ENCODE measurements around the gene MAGI1. TPM values are rescaled to one million over a fixed set of nuclear protein-coding genes. Genes with fewer than 3 reads are reported as not detected.

The MAGI1 gene
- polyA plus RNA-seq, 6 donors from 2014 or later, result 0.08 TPM; not detected in 5

- no peaks in the 10 kb centered on the region for H3K36me3 Mint-ChIP-seq
- H3K27ac Mint-ChIP-seq, result no peak overlapping the region
- no peak for ATAC-seq (ENCODE audit: low read depth in 2 of 2)
These were observed 695.0 kb downstream of the MAGI1 start for GRCh38 chr3:65343736-65344135.

GRCh38 chr3:65343026-65343425, 695.7 kb downstream of the MAGI1 start:
- no peak overlapping the region for H3K4me3 Mint-ChIP-seq

More at GRCh38 chr3:65343736-65344135, 695.0 kb downstream of the MAGI1 start:
- peaks cover 0 to 7% (median 0%) of the 10 kb centered on the region in 3 donors for H3K27me3 Mint-ChIP-seq
- no peaks in the 10 kb centered on the region for H3K4me1 Mint-ChIP-seq
- no peak overlapping the region for H3K4me3 Mint-ChIP-seq
- DNase-seq, result no peak
- peaks cover 0 to 10% (median 1%) of the 10 kb centered on the region in 7 donors for H3K9me3 Mint-ChIP-seq

GRCh38 chr3:65342084-65342683, 696.5 kb downstream of the MAGI1 start:
- DNase-seq (no peak), ATAC-seq (ENCODE audit: low read depth in 2 of 2) (no peak)
- Mint-ChIP-seq H3K27me3 (peaks cover 0 to 7% (median 0%) of the 10 kb centered on the region in 3 donors), H3K36me3 (no peaks in the 10 kb centered on the region), H3K9me3 (peaks cover 0 to 10% (median 1%) of the 10 kb centered on the region in 7 donors), H3K4me3 (no peak overlapping the region), H3K4me1 (no peaks in the 10 kb centered on the region), H3K27ac (peak overlapping the region in 1 of 6 donors; percentile 12)

More at GRCh38 chr3:65343026-65343425, 695.7 kb downstream of the MAGI1 start:
- no peaks in the 10 kb centered on the region for H3K36me3 Mint-ChIP-seq
- no peak for ATAC-seq (ENCODE audit: low read depth in 2 of 2)
- no peak overlapping the region for H3K27ac Mint-ChIP-seq
- H3K27me3 Mint-ChIP-seq, result peaks cover 0 to 7% (median 0%) of the 10 kb centered on the region in 3 donors
- no peak for DNase-seq
- H3K9me3 Mint-ChIP-seq, result peaks cover 0 to 10% (median 1%) of the 10 kb centered on the region in 7 donors
- H3K4me1 Mint-ChIP-seq, result no peaks in the 10 kb centered on the region

GRCh38 chr3:65339192-65339740, 699.5 kb downstream of the MAGI1 start:
- no peak for ATAC-seq (ENCODE audit: low read depth in 2 of 2)
- H3K9me3 Mint-ChIP-seq, result peaks cover 1 to 25% (median 6%) of the 10 kb centered on the region in 7 donors
- H3K4me3 Mint-ChIP-seq, result no peak overlapping the region
- no peaks in the 10 kb centered on the region for H3K4me1 Mint-ChIP-seq
- H3K36me3 Mint-ChIP-seq, result no peaks in the 10 kb centered on the region
- H3K27me3 Mint-ChIP-seq, result peaks cover 0 to 7% (median 0%) of the 10 kb centered on the region in 3 donors
- no peak overlapping the region for H3K27ac Mint-ChIP-seq
- DNase-seq, result no peak

GRCh38 chr3:65338571-65338970, 700.1 kb downstream of the MAGI1 start:
- Mint-ChIP-seq H3K27me3 (peaks cover 0 to 7% (median 0%) of the 10 kb centered on the region in 3 donors), H3K4me3 (no peak overlapping the region), H3K9me3 (peaks cover 1 to 25% (median 7%) of the 10 kb centered on the region in 7 donors), H3K4me1 (no peaks in the 10 kb centered on the region), H3K27ac (no peak overlapping the region), H3K36me3 (no peaks in the 10 kb centered on the region)
- no peak for DNase-seq
- no peak for ATAC-seq (ENCODE audit: low read depth in 2 of 2)

- Mint-ChIP-seq H3K27ac (no peak overlapping the region), H3K4me1 (no peaks in the 10 kb centered on the region)
These were observed 703.1 kb downstream of the MAGI1 start for GRCh38 chr3:65335587-65335986.

GRCh38 chr3:65334045-65334665, 704.6 kb downstream of the MAGI1 start:
- Mint-ChIP-seq H3K4me3 (no peak overlapping the region), H3K27ac (no peak overlapping the region), H3K36me3 (no peaks in the 10 kb centered on the region), H3K4me1 (no peaks in the 10 kb centered on the region), H3K27me3 (no peaks in the 10 kb centered on the region), H3K9me3 (peaks cover 1 to 19% (median 7%) of the 10 kb centered on the region in 7 donors)
- ATAC-seq (ENCODE audit: low read depth in 2 of 2), result no peak
- DNase-seq, result no peak

More at GRCh38 chr3:65335587-65335986, 703.1 kb downstream of the MAGI1 start:
- DNase-seq (no peak), ATAC-seq (ENCODE audit: low read depth in 2 of 2) (no peak)
- H3K27me3 Mint-ChIP-seq, result peaks cover 0 to 4% (median 0%) of the 10 kb centered on the region in 3 donors
- no peak overlapping the region for H3K4me3 Mint-ChIP-seq
- H3K36me3 Mint-ChIP-seq, result no peaks in the 10 kb centered on the region
- H3K9me3 Mint-ChIP-seq, result peaks cover 1 to 19% (median 7%) of the 10 kb centered on the region in 7 donors

- Mint-ChIP-seq H3K9me3 (peaks cover 1 to 22% (median 9%) of the 10 kb centered on the region in 7 donors), H3K36me3 (no peaks in the 10 kb centered on the region), H3K4me3 (no peak overlapping the region), H3K27ac (no peak overlapping the region), H3K27me3 (no peaks in the 10 kb centered on the region), H3K4me1 (no peaks in the 10 kb centered on the region)
- ATAC-seq (ENCODE audit: low read depth in 2 of 2) (no peak), DNase-seq (no peak)
These were observed 707.0 kb downstream of the MAGI1 start for GRCh38 chr3:65331730-65332129.

- peaks cover 0 to 16% (median 5%) of the 10 kb centered on the region in 7 donors for H3K9me3 Mint-ChIP-seq
- H3K4me1 Mint-ChIP-seq, result no peaks in the 10 kb centered on the region
- no peaks in the 10 kb centered on the region for H3K27me3 Mint-ChIP-seq
- H3K36me3 Mint-ChIP-seq, result no peaks in the 10 kb centered on the region
- DNase-seq (no peak), ATAC-seq (ENCODE audit: low read depth in 2 of 2) (no peak)
- no peak overlapping the region for H3K4me3 Mint-ChIP-seq
- no peak overlapping the region for H3K27ac Mint-ChIP-seq
These were observed 708.6 kb downstream of the MAGI1 start for GRCh38 chr3:65330072-65330471.

- no peak overlapping the region for H3K27ac Mint-ChIP-seq
- no peaks in the 10 kb centered on the region for H3K36me3 Mint-ChIP-seq
- DNase-seq, result no peak
- no peak overlapping the region for H3K4me3 Mint-ChIP-seq
- ATAC-seq (ENCODE audit: low read depth in 2 of 2), result no peak
- no peaks in the 10 kb centered on the region for H3K27me3 Mint-ChIP-seq
- H3K9me3 Mint-ChIP-seq, result peaks cover 2 to 11% (median 5%) of the 10 kb centered on the region in 7 donors
- no peaks in the 10 kb centered on the region for H3K4me1 Mint-ChIP-seq
These were observed 710.6 kb downstream of the MAGI1 start for GRCh38 chr3:65328148-65328547.

- DNase-seq, result no peak
- Mint-ChIP-seq H3K27ac (no peak overlapping the region), H3K4me1 (no peaks in the 10 kb centered on the region)
These were observed 712.1 kb downstream of the MAGI1 start for GRCh38 chr3:65326574-65326973.

GRCh38 chr3:65322910-65323309, 715.8 kb downstream of the MAGI1 start:
- no peak for DNase-seq
- no peak for ATAC-seq (ENCODE audit: low read depth in 2 of 2)
- no peak overlapping the region for H3K4me3 Mint-ChIP-seq
- H3K27me3 Mint-ChIP-seq, result no peaks in the 10 kb centered on the region
- no peak overlapping the region for H3K27ac Mint-ChIP-seq
- no peaks in the 10 kb centered on the region for H3K4me1 Mint-ChIP-seq
- H3K36me3 Mint-ChIP-seq, result no peaks in the 10 kb centered on the region
- H3K9me3 Mint-ChIP-seq, result peaks cover 1 to 36% (median 10%) of the 10 kb centered on the region in 7 donors

More at GRCh38 chr3:65326574-65326973, 712.1 kb downstream of the MAGI1 start:
- no peak overlapping the region for H3K4me3 Mint-ChIP-seq
- no peaks in the 10 kb centered on the region for H3K36me3 Mint-ChIP-seq
- H3K27me3 Mint-ChIP-seq, result no peaks in the 10 kb centered on the region
- peaks cover 2 to 14% (median 6%) of the 10 kb centered on the region in 7 donors for H3K9me3 Mint-ChIP-seq
- no peak for ATAC-seq (ENCODE audit: low read depth in 2 of 2)

GRCh38 chr3:65318231-65318630, 720.5 kb downstream of the MAGI1 start:
- ATAC-seq (ENCODE audit: low read depth in 2 of 2), result no peak
- H3K4me1 Mint-ChIP-seq, result no peaks in the 10 kb centered on the region

GRCh38 chr3:65314916-65315315, 723.8 kb downstream of the MAGI1 start:
- no peak for ATAC-seq (ENCODE audit: low read depth in 2 of 2)
- Mint-ChIP-seq H3K27me3 (no peaks in the 10 kb centered on the region), H3K4me3 (no peak overlapping the region), H3K4me1 (no peaks in the 10 kb centered on the region), H3K36me3 (no peaks in the 10 kb centered on the region), H3K9me3 (peaks cover 5 to 19% (median 10%) of the 10 kb centered on the region in 7 donors), H3K27ac (no peak overlapping the region)
- DNase-seq, result no peak

More at GRCh38 chr3:65318231-65318630, 720.5 kb downstream of the MAGI1 start:
- H3K36me3 Mint-ChIP-seq, result no peaks in the 10 kb centered on the region
- H3K27ac Mint-ChIP-seq, result no peak overlapping the region
- H3K4me3 Mint-ChIP-seq, result no peak overlapping the region
- H3K27me3 Mint-ChIP-seq, result no peaks in the 10 kb centered on the region
- H3K9me3 Mint-ChIP-seq, result peaks cover 5 to 38% (median 15%) of the 10 kb centered on the region in 7 donors
- no peak for DNase-seq
